Muscle of arm (tissue), 12 donors: Measurements from ENCODE around the gene ERG. TPM values are rescaled to one million over a fixed set of nuclear protein-coding genes. Genes with fewer than 3 reads are reported as not detected.

Experiments
- DNase-seq: peaks from one replicate; pipeline ENCODE4 v3.0.0-alpha.2; 2013
- polyA plus RNA-seq, 12 donors: library from polyadenylated mRNA; unstranded; fragments of 120-200 nt; gene quantifications; one replicate each; pipeline ENCODE4 v1.2.1, GENCODE V29; 2013; ENCODE audit not compliant: insufficient read length in 12 of 12

Gene ERG
- polyA plus RNA-seq, 12 donors, result 14.2 to 34.0 (median 18.8) TPM; not detected in 1

DNA sequence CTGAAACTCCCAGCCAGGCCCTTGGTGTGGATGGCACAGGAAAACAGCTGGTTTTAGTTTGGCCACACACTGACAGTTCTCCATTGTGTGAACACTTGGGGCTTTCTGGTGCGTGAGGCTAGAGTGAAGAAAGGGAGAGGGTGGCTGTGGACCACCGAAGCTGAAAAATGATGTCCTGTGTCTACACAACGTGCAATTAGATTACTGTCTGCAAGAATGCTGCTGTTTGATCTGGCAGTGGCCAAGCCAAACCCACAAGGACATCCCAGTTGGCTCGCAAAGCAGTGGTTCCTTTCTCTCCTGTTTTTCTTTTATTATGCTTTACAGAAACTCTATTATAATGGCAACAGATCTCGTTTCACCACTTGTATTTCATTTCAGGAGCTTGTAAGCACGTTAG lies 58.9 kb downstream of the ERG start:
- DNase-seq, result no peak

- no peak for DNase-seq
Measured at GRCh38 chr21:38438462-38438893, 59.8 kb downstream of the ERG start.

DNA sequence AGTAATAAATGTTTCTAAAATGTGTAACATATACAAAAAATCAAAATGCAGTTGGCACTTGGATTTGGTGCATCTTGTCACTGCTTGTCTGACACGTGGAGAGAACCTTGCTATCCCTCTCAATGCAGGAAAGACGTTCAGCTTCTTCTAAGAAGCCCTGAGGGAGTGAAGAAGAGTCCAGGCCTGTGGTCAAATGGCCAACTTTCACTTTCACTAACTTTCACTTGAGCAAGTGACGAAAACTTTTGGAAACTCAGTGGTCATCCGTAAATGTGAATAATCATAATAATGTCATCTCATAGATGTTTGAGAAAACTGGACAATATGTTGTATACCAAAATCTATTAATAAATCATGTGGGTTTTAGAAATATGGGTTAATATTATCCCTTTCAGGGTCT lies 61.9 kb downstream of the ERG start:
- no peak for DNase-seq

- no peak for DNase-seq
Measured at GRCh38 chr21:38434913-38435533, 63.3 kb downstream of the ERG start.

GRCh38 chr21:38433471-38433870 lies 64.8 kb downstream of the ERG start:
- DNase-seq, result no peak

- no peak for DNase-seq
Measured at GRCh38 chr21:38430401-38430984, 67.8 kb downstream of the ERG start.

DNA sequence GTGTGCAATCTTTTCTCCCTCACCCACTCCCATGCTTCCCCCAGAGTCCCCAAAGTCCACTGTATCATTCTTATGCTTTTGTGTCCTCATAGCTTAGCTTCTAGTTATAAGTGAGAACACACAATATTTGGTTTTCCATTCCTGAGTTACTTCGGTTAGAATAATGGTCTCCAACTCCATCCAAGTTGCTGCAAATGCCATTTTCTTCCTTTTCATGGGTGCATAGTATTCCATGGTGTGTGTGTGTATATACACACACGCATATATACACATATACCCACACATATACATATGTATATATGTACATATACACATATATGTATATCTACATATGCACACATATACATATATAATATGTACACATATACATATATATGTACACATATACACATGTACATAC lies 69.3 kb downstream of the ERG start:
- no peak for DNase-seq

DNA sequence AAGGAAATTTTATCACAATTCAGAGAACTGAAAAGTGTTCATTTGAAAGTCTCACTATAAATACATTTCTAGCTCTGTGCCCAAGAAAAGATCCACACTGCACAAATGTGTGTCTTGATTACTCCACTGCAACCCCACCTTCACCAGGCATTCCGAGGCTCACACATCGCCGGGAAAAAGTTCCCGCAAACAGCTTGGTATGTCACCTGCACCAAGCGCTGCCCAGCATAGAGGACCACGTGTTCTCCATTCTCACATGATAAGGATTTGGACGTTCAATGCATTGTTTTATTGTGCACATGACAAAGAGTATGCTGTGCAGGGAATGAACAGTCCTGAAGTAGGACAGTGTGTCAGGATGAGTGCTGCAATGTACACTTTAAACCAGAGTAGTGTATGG lies 70.1 kb downstream of the ERG start:
- no peak for DNase-seq

- no peak for DNase-seq
Measured at GRCh38 chr21:38424305-38425019, 73.8 kb downstream of the ERG start.

- DNase-seq, result no peak
Measured at GRCh38 chr21:38422082-38422481, 76.2 kb downstream of the ERG start.

DNA sequence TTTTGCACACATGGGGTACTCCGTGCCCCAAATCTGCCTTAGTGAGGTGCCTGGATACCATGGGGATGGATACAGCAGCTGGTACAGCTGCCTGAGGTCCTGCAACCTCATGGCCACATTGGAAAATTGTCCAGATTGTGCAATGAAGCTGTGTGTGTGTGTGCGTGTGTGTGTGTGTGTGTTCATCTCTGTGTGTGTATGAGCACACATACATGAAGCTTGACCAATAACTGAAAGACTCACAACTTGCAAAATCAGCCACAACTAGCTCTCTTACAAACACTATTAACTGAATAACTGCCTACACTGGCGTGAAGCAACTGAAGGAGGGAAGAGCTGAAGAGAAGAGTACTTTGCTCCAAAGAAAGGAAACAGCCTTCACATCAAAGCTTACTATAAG lies 78.1 kb downstream of the ERG start:
- DNase-seq, result no peak

DNA sequence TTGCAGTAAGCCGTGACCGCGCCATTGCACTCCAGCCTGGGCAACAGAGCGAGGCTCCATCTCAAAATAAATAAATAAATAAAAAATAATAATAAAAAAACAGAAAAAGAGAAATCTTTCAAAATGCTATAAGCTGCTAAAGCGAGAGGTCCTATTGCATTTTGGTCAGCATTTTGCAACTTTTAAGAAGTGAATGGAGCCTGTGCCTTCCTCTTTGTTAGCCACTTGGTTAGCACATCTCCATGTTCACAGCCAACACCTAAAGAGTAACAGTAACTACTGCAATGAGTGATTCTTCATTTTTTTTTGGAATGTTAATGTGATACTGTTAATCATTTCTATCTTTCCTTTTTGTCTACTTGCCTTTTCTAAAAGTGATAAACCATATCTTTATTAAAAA lies 80.6 kb downstream of the ERG start:
- no peak for DNase-seq

DNA sequence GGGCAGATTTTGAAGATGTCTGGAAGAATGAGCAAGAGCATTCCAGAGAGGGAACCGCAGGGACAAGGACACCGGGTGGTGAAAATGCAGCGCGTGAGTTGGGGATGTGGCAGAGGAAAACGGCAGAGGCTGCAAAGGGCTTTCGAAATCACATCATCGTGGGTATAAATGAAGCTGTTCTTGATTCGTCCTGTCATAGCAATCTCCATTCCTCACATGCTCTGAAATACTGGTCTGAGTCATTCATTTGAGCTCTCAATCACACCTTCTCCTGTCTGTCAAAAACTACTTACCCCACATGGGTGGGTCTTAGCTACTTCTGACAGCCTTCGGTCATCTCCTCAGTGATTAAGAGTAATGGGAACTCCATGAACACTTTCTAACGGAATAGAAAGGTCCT lies 81.5 kb downstream of the ERG start:
- no peak for DNase-seq

- no peak for DNase-seq
Measured at GRCh38 chr21:38413958-38414548, 84.2 kb downstream of the ERG start.

DNA sequence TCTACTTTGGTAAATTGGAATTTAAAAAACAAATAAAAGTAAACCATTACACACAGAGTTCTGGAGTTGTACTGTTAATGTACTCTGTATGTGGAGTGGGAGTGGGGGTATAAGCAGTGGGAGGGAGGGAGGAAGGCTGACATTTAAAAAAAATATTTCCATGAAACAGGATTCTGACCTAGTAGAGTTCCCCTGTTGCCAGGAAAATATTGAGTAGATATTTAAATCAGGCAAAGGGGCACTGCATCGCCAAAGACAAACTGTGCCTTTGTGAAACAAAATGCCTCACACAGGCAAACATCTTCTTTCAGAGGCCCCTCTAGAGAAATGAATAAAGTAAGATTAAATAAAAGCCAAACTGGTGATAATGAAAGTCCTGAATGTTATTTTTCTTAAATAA lies 87.8 kb downstream of the ERG start:
- DNase-seq, result no peak

DNA sequence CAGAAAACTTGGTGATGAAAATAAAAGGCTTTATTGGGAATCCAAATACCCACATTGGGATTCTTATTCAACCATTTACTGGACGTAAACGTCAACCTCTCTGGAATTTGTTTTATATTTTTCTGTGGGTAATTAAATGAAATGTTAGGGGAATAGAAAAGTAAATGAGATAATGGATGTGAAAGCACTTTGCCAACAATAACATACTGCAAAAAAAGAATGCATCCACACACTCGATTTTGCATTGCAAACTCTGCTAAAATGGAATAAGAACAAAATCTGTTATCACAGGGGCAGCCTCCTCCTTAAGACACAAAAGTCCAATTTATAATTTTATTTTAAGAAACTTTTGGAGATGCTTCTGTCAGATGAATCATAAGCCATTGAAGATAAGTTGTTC lies 88.4 kb downstream of the ERG start:
- no peak for DNase-seq

GRCh38 chr21:38404177-38404576 lies 94.1 kb downstream of the ERG start:
- DNase-seq, result no peak

DNA sequence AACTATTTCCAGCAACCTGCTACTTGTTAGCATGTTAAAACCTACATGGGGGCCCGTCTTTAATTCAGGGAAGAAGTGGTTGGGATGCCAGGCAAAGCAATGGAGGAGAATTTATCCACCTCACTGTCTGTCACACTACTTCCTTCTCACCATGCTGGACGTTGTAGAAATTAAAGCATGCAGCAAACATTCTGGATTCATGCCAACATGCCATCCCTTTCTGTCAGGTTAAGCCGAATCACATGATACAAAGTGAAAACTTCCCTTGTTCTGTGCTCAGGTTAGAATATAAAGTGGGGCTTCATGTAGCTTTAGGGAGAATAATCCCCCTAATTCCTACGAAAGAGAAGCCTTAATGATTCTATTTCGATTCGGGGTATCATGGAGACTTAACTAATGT lies 95.5 kb downstream of the ERG start:
- DNase-seq, result no peak

DNA sequence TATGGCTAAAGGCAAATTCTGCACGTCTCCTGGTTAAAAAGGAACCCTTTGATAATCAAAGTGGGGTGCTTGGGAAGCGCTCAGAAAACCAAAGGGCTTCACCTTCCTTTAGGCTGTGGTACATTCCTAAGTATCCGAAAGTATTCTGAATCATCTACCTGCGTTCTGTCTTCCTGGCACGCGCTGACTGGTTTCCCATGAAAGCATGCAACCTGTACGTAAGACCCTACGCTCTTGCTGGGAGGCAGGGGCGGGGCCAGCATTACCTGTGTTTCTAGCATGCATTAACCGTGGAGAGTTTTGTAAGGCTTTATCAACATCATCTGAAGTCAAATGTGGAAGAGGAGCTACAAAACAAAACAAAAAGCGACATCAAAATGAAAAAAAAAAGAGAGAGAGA lies 96.0 kb downstream of the ERG start:
- no peak for DNase-seq

DNA sequence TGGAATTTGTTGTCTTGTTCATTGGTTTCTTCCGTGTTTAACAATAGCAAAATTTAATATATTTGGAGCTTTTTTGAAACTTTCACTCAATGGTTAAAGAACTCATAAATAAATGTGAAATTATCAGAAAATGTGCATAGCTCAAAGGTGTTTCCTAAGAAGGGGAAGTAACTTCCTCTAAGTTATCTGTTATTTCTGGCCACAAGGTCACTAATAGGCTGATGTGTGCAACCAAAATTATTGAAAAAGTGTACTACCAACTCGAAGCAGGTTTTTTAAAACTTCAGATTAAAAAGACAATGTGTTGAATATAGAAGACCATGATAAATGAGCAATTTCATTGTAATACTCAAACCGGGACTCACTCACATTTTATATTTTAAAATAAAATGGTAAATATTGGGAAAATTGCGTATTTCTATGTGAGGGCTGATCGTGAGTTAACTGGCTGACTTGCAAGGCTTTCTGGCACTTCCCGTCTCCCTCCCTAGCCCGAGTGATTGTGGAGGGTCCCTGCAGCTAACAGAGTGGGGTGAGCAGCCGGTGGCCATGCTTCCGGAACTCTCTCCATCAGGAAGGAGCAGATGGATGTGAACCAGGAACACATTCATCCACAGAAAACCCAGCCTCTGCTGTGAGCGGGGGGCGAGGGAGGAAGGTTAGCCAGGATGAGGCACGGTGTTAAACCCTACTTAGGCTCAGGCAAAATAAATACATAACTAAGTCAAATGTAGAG lies 96.9 kb downstream of the ERG start:
- DNase-seq, result no peak

GRCh38 chr21:38400195-38400919 lies 97.9 kb downstream of the ERG start:
- no peak for DNase-seq

DNA sequence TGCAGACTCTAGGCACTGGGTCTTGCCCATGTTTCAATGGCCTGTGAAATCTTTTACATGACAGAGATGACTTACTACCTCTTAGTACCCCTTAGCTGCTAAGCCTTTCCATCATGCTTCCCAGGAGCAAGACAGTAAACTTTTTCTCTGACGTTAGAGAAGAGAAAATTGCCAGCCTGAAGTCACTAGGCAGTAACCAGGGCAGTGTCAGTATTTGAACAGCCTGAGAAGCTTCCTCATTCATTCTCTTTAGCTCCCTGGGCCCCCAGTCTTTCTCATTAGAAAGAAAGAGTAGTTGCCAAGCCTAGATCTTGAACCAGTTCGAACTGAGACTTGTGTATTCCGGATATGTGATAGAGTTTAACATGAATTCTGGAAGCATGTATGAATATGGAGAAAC lies 99.2 kb downstream of the ERG start:
- no peak for DNase-seq
